SH-SY5Y (cell line): ENCODE data around the gene GABPB1.

Source experiments
- GATA2 ChIP-seq: IDR thresholded peaks from 2 replicates; pipeline ENCODE4 v1.6.1; 2011; ENCODE audit warnings: mild to moderate bottlenecking, low read depth, low read length
- GATA3 ChIP-seq: IDR thresholded peaks from 2 replicates; pipeline ENCODE4 v1.6.1; 2011; ENCODE audit warnings: low read depth, mild to moderate bottlenecking, low read length, moderate library complexity

GABPB1 gene

DNA sequence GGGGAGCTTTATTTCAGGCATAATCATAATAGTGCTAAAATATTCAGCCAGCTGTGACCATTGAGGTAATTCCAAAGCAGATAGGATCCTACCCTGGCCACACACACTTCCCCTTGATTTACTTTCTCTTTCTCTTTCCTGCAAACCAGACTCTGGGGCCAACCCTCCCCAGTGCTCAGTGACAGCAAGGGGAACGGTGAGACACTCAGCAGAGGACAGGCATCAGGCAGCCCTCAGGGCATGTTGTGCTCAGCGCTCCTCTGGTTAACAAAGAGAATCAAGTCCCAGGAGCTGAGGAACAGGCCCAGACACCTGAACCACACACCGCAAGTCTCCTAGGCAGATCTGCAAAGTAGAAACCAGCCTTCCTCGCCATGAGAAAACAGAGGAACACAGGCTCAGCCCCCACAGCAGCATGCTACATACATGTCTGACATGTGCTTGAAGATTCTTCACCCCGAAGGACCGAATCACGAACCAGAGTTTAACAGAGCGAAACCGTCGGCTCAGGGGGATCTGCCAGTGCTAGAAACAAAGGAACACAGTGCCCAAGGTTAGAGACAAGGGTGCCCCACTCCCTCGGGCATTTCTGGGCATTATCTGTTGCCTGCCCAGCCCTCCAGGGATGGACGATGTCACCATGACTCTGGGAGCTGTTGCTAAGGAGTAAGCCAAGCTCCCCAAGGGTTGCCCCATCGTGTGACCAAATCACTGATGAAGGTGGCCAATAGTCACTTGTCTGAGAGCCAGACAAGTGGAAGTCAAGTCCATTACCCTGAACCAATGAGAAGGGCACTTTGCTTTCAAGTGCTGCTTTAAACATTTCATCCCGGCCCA is 107.0 kb downstream of the GABPB1 start:
- no peak for TF ChIP-seq GATA3
- TF ChIP-seq GATA2 = no peak

DNA sequence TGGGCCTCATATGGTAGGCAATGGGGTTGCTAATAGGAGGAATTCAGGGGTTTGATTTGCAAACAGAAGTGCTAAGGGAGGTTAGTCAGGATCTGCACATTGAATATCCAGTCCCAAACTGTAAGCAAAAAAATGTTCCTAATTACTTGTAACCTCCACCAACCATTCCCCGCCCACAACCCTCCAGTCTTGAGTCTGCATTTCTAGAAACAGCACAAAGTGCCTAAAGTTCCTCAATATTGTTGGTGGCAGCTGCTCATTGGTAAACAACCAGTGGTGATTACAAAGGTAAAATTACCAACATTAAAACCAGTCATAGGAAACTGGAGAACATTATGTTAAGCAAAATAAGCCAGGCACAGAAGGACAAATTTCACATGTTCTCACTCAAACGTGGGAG is 108.4 kb downstream of the GABPB1 start:
- no peak for TF ChIP-seq GATA2
- TF ChIP-seq GATA3 = no peak

GRCh38 chr15:50244959-50245624 is 109.9 kb downstream of the GABPB1 start:
- TF ChIP-seq GATA2 (no peak), GATA3 (no peak)

- TF ChIP-seq GATA2 (no peak), GATA3 (no peak)
These were observed 110.8 kb downstream of the GABPB1 start for GRCh38 chr15:50244153-50244552.

DNA sequence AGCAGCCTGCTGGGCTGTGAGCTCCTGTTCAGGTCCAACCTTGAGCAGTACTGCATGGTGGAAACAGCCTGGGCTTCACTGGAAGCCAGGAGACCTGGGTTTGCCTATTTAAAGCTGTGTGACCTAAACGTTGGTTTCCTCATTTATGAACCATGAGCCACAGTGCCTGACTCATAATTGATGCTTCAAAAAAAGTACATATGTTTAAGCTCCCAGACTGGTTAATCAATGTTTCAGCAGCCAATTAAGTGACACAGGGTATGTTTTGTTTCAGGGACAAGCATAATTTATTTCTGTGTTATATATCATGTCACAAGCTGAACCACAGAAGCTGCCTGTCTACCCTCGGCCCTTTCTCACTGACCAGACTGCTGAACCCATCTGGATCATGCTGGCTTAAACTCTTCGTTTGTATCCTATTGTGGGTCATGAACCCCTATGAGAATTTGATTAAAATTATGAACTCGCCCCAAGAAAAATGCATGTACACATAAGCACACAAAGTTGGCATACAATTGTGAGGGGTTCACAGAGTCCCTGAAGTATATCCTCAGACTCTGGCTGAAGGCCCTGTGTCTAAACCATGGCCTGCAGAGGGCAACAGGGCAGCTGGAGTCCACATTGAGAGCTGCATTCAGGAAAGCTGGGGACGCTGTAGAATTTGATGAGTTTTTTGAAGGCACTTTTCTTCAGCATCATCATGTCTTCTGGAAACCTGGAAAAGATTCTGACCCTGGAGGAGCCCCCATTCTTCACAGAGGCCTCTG is 113.1 kb downstream of the GABPB1 start:
- TF ChIP-seq GATA3 = no peak
- TF ChIP-seq GATA2 = no peak

GRCh38 chr15:50238255-50238654 is 116.7 kb downstream of the GABPB1 start:
- TF ChIP-seq GATA2 = no peak
- TF ChIP-seq GATA3 = no peak

DNA sequence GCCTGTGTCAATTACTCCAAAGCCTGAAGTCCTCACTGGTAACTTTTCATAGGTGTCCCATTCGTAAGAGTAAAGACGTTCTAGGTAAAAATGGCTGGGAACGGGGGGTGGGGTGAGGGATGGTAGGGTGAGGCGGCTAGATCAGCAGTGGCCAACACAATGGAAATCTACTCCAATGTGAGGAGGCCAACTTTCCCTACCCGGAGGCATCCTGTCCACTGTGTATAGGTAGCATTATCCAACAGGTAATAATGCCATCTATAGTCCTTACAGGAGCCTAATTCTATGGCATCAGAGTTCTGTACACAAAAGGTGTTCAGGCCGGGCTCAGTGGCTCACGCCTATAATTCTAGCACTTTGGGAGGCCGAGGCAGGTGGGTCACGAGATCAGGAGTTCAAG is 118.6 kb downstream of the GABPB1 start:
- no peak for TF ChIP-seq GATA3
- no peak for TF ChIP-seq GATA2

- TF ChIP-seq GATA2 = no peak
- no peak for TF ChIP-seq GATA3
These were observed 119.2 kb downstream of the GABPB1 start for GRCh38 chr15:50235794-50236193.

DNA sequence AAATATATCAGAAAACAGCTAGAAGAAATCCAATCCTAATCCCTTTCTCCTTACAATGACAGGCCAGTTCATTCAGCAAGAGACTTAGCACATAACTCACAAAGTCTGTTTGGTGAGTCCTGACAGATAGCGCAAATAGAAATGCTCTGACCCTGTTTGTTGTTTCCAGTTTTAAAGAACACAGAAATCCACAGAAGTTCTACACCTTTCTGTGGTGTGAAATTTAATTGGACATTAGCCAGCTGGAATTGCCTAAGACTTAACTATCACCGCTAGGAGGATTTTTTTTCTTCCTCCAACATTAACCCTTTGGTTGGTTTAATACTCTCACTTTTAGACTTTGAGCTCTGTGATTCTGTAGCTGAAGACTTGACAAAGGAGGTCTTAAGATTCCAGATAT is 120.2 kb downstream of the GABPB1 start:
- no peak for TF ChIP-seq GATA2
- TF ChIP-seq GATA3 = no peak

GRCh38 chr15:50233192-50233736 is 121.7 kb downstream of the GABPB1 start:
- TF ChIP-seq GATA3 (no peak), GATA2 (no peak)

- TF ChIP-seq GATA2 (no peak), GATA3 (no peak)
These were observed 122.2 kb downstream of the GABPB1 start for GRCh38 chr15:50232791-50233190.

GRCh38 chr15:50231761-50232160 is 123.2 kb downstream of the GABPB1 start:
- TF ChIP-seq GATA3 (no peak), GATA2 (no peak)

- TF ChIP-seq GATA2 (no peak), GATA3 (no peak)
These were observed 125.7 kb downstream of the GABPB1 start for GRCh38 chr15:50229336-50229735.

DNA sequence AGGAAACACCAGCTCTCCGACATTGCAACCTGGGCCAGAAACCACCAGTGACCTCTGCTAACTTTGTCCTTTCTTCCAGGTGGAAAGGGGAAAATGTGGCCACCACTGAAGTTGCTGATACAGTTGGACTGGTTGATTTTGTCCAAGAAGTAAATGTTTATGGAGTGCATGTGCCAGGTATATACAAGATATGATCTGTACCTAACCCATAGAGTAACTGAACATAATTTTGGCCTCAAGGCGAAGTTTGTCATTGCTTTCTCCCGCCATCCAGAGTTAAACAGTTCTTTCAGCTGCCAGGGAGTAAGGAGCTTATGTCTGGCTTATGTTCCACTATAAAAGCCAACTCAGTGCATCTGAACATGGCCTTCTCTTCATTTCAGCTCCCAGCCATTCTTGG is 126.1 kb downstream of the GABPB1 start:
- TF ChIP-seq GATA2 (no peak), GATA3 (no peak)

- TF ChIP-seq GATA2 = no peak
- TF ChIP-seq GATA3 = no peak
These were observed 127.9 kb downstream of the GABPB1 start for GRCh38 chr15:50227076-50227475.
